Muscle of leg (tissue), 11 donors: ENCODE results near the gene MIOS. TPM values are rescaled to one million over a fixed set of nuclear protein-coding genes. Genes with fewer than 3 reads are reported as not detected.

Source experiments
- DNase-seq: peaks from one replicate; pipeline ENCODE4 v3.0.0; 2013
- H3K27ac ChIP-seq: one replicate; pipeline ENCODE4 v1.5.1; 2013; ENCODE audit warnings: mild to moderate bottlenecking, low read length, control low read depth
- H3K27me3 ChIP-seq: one replicate; pipeline ENCODE4 v1.6.1; 2013; ENCODE audit warnings: low read length; ENCODE audit not compliant: control insufficient read depth, insufficient read depth
- H3K36me3 ChIP-seq: one replicate; pipeline ENCODE4 v1.6.1; 2013; ENCODE audit warnings: low read length; ENCODE audit not compliant: control insufficient read depth, insufficient read depth
- H3K4me1 ChIP-seq: one replicate; pipeline ENCODE4 v1.6.1; 2013; ENCODE audit warnings: low read length; ENCODE audit not compliant: control insufficient read depth, insufficient read depth
- H3K4me3 ChIP-seq: one replicate; pipeline ENCODE4 v1.5.1; 2013; ENCODE audit warnings: low read length, control low read depth
- H3K9me3 ChIP-seq: replicated peaks from 2 replicates; pipeline ENCODE4 v1.6.1; 2013; ENCODE audit warnings: low read depth, low read length; ENCODE audit not compliant: control insufficient read depth
- WGBS: methylation state at CpG from one replicate; pipeline ENCODE4 v1.1.5; 2013; ENCODE audit warnings: missing lambda C conversion rate; ENCODE audit not compliant: insufficient coverage; 5-methylcytosine and 5-hydroxymethylcytosine counted together
- polyA plus RNA-seq, 8 donors: library from polyadenylated mRNA; unstranded; fragments of 120-200 nt; gene quantifications; one replicate each; pipeline versions ENCODE4 v1.2.1 to v1.2.3, GENCODE V29; 2013; ENCODE audit warnings: inconsistent platforms in 1 of 8, low replicate concordance in 1 of 8; ENCODE audit not compliant: insufficient read length in 8 of 8, insufficient read depth in 1 of 8
- total RNA-seq: library from RNA; stranded (reverse); fragments of 120-200 nt; gene quantifications from one replicate; pipeline ENCODE4 v1.2.4, GENCODE V29; 2013

Gene MIOS
- total and polyA plus RNA-seq, 9 donors: 20.7 to 32.6 (median 27.2) TPM

- 0% methylated on average over 1 of the region's 5 CpGs for WGBS
- DNase-seq: no peak
- Histone ChIP-seq H3K27ac (peak overlapping the region; percentile 93), H3K4me1 (peaks cover 13% of the 10 kb centered on the region), H3K27me3 (no peaks in the 10 kb centered on the region), H3K4me3 (peak overlapping the region; percentile 86), H3K9me3 (no peaks in the 10 kb centered on the region), H3K36me3 (no peaks in the 10 kb centered on the region)
Measured at GRCh38 chr7:7639421-7639820, 72.7 kb downstream of the MIOS start.

- peaks cover 13% of the 10 kb centered on the region for H3K4me1 ChIP-seq
- no peaks in the 10 kb centered on the region for H3K27me3 ChIP-seq
- H3K36me3 ChIP-seq: no peaks in the 10 kb centered on the region
- H3K9me3 ChIP-seq: no peaks in the 10 kb centered on the region
- H3K4me3 ChIP-seq: peak overlapping the region; percentile 86
- under 1% methylated on average over 19 of the region's 19 CpGs for WGBS
- peak overlapping the region; percentile 93 for H3K27ac ChIP-seq
- peak; percentile 66 for DNase-seq
Measured at GRCh38 chr7:7639847-7640220, 73.2 kb downstream of the MIOS start.

- Histone ChIP-seq H3K36me3 (no peaks in the 10 kb centered on the region), H3K4me1 (peaks cover 13% of the 10 kb centered on the region), H3K27me3 (no peaks in the 10 kb centered on the region), H3K27ac (peak within 1 kb of the TSS; percentile 93), H3K4me3 (peak within 1 kb of the TSS; percentile 86), H3K9me3 (no peaks in the 10 kb centered on the region)
- under 1% methylated on average over 51 of the region's 68 CpGs for WGBS
- peak; percentile 100 for DNase-seq
Measured at GRCh38 chr7:7640221-7641128, 73.8 kb downstream of the MIOS start, which contains the start of gene UMAD1. Gene UMAD1 (plus strand): TSS chr7:7640752. CDS start chr7:7673372, 32,620 bp downstream.

GRCh38 chr7:7641129-7641663, 74.5 kb downstream of the MIOS start:
- WGBS: 5% methylated on average over 13 of the region's 22 CpGs
- H3K36me3 ChIP-seq: no peaks in the 10 kb centered on the region
- no peaks in the 10 kb centered on the region for H3K27me3 ChIP-seq
- H3K4me3 ChIP-seq: peak overlapping the region; percentile 86
- no peak for DNase-seq
- peaks cover 13% of the 10 kb centered on the region for H3K4me1 ChIP-seq
- no peaks in the 10 kb centered on the region for H3K9me3 ChIP-seq
- H3K27ac ChIP-seq: peak overlapping the region; percentile 89

GRCh38 chr7:7642081-7642480, 75.4 kb downstream of the MIOS start:
- H3K36me3 ChIP-seq: no peaks in the 10 kb centered on the region
- DNase-seq: no peak
- no CpG with 5 or more reads among the region's 6 CpGs for WGBS
- H3K4me3 ChIP-seq: no peak overlapping the region
- H3K9me3 ChIP-seq: no peaks in the 10 kb centered on the region
- H3K27ac ChIP-seq: no peak overlapping the region
- peaks cover 13% of the 10 kb centered on the region for H3K4me1 ChIP-seq
- no peaks in the 10 kb centered on the region for H3K27me3 ChIP-seq

GRCh38 chr7:7647495-7648036, 80.9 kb downstream of the MIOS start:
- Histone ChIP-seq H3K9me3 (no peaks in the 10 kb centered on the region), H3K4me1 (no peaks in the 10 kb centered on the region), H3K4me3 (no peak overlapping the region), H3K27me3 (no peaks in the 10 kb centered on the region), H3K36me3 (no peaks in the 10 kb centered on the region), H3K27ac (no peak overlapping the region)
- WGBS: no CpG with 5 or more reads among the region's 6 CpGs
- DNase-seq: no peak

- Histone ChIP-seq H3K27ac (no peak overlapping the region), H3K36me3 (no peaks in the 10 kb centered on the region), H3K27me3 (no peaks in the 10 kb centered on the region), H3K4me3 (no peak overlapping the region), H3K4me1 (no peaks in the 10 kb centered on the region), H3K9me3 (no peaks in the 10 kb centered on the region)
- no peak for DNase-seq
- 86% methylated on average over 2 of the region's 2 CpGs for WGBS
Measured at GRCh38 chr7:7650682-7651206, 84.1 kb downstream of the MIOS start.

- Histone ChIP-seq H3K4me3 (no peak overlapping the region), H3K9me3 (no peaks in the 10 kb centered on the region), H3K27ac (no peak overlapping the region), H3K36me3 (no peaks in the 10 kb centered on the region), H3K27me3 (no peaks in the 10 kb centered on the region), H3K4me1 (no peaks in the 10 kb centered on the region)
- no CpG with 5 or more reads among the region's 3 CpGs for WGBS
- peak; percentile 38 for DNase-seq
Measured at GRCh38 chr7:7651479-7651878, 84.8 kb downstream of the MIOS start.

- H3K36me3 ChIP-seq: no peaks in the 10 kb centered on the region
- H3K4me3 ChIP-seq: no peak overlapping the region
- H3K9me3 ChIP-seq: peaks cover 3% of the 10 kb centered on the region
- WGBS: no CpG with 5 or more reads among the region's 1 CpG
- DNase-seq: peak; percentile 32
- no peaks in the 10 kb centered on the region for H3K4me1 ChIP-seq
- no peak overlapping the region for H3K27ac ChIP-seq
- no peaks in the 10 kb centered on the region for H3K27me3 ChIP-seq
Measured at GRCh38 chr7:7652798-7653540, 86.3 kb downstream of the MIOS start.
